Activated CD8-positive, alpha-beta memory T cell treated with anti-CD3 and anti-CD28 coated beads for 1 hour (primary cell): ENCODE results near the gene PTPRM.
"Not testable (repeated sequence)": the region's sequence is repeated elsewhere in the genome, so short reads cannot be mapped to it uniquely, and the experiment has no call there.

Source experiments
- DNase-seq, 2 donors: peaks; one replicate each; pipeline ENCODE4 v3.0.0-alpha.2; 2020; ENCODE audit warnings: low read depth in 1 of 2; ENCODE audit errors: extremely low read depth in 1 of 2

PTPRM gene

GRCh38 chr18:7721532-7721931 is 154.4 kb downstream of the PTPRM start:
- no peak for DNase-seq

DNA sequence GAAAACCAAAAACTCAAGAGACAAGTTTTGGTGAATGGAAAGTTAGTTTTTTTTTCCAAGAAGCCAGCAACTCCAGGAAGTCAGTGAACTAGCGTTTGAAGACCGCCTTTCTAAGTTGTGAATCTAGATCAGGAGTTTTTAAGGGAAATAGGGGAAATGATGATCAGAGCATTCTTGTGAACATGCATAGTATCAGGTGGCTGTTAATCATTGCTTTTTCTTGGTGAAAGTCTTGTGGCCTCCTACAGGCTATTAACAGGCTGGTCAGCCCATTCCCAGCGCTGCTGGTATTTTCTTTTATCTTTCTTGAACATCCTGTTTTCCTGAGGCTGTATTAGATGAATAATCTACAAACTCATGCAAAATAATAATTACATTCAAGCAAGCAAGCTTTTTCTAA is 155.8 kb downstream of the PTPRM start:
- DNase-seq = no peak

- DNase-seq = no peak
Measured at GRCh38 chr18:7723558-7723957, 156.4 kb downstream of the PTPRM start.

- no peak for DNase-seq
Measured at GRCh38 chr18:7725473-7725872, 158.4 kb downstream of the PTPRM start.

DNA sequence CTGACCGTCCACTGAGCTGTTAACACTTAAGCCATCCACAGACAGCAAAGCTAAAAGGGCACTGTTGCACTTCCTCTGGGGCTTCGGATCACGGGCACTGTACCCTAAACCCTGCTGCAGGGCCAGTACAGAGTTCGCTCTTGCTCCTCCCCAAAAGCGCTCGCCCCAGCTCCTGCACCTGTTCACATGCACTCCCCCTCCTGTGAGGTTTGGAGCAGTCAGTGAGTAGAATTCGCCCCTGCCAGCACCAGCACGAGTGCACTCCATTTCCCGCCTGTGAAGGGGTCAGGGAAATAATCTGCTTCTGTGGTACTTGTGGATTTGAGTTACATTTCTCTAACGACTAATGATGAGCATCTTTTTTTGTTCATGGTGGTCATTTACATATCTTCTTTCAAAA is 158.8 kb downstream of the PTPRM start:
- no peak for DNase-seq

- no peak for DNase-seq
Measured at GRCh38 chr18:7726522-7726921, 159.4 kb downstream of the PTPRM start.

GRCh38 chr18:7727361-7728076 is 160.4 kb downstream of the PTPRM start:
- no peak for DNase-seq

DNA sequence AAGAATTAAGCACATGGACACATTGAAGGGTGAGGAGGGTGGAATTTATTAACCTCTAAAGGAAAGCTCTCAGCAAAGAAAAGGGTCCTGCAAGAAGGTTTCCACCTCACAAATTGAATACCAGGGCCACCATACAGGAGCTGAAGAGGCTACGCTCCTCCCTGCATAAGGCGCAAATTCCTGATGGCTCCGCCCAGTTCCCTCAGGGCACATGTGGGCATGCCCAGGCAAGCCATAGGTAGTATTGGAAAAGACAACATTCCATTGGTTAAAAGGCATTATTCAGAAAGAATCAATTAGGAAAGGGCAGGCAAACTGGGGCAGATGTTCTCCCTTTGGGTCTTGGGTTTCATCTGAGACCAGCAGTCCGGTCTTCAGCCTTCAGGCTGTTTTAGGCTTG is 161.2 kb downstream of the PTPRM start:
- DNase-seq = no peak

DNA sequence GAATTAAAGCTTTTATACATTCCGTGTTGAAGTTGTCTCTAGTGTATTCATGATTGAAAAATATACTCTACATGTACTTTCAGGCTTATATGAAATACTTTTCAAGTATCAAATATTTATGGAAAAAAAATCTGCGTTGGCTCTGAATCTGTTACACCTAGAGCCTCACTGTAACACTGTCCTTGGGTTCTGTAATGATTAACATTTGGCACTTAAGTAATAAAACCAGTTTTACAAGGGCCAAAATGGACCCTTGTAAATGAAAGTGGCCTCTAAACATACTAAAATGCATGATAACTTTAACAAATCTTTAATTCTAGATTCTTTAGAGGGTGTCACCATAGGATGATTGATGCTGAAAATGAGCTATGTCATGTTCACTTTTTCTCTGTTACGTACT is 162.8 kb downstream of the PTPRM start:
- DNase-seq = no peak

- no peak for DNase-seq
Measured at GRCh38 chr18:7730682-7731081, 163.6 kb downstream of the PTPRM start.

DNA sequence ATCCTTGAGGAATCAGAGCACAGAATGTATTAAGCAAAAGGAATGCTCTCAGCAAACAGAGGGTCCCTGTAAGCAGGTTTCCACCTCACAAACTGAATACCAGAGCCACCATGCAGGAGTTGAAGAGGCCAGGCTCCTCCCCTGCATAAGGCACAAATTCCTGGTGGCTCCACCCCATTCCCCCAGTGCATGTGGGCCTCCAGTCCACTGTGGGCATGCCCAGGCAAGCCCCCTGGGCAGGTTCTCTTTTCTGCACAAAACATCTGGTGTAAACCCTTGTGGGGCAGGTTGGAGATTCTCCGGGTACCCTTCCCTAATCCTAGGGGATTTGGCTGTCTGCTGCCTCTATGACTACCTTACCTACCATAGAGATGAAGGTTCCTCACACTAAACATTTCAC is 166.5 kb downstream of the PTPRM start:
- no peak for DNase-seq

GRCh38 chr18:7735196-7735595 is 168.1 kb downstream of the PTPRM start:
- DNase-seq = no peak

GRCh38 chr18:7735626-7736175 is 168.6 kb downstream of the PTPRM start:
- no peak for DNase-seq

- not testable (repeated sequence) for DNase-seq
Measured at GRCh38 chr18:7736526-7736925, 169.4 kb downstream of the PTPRM start.

DNA sequence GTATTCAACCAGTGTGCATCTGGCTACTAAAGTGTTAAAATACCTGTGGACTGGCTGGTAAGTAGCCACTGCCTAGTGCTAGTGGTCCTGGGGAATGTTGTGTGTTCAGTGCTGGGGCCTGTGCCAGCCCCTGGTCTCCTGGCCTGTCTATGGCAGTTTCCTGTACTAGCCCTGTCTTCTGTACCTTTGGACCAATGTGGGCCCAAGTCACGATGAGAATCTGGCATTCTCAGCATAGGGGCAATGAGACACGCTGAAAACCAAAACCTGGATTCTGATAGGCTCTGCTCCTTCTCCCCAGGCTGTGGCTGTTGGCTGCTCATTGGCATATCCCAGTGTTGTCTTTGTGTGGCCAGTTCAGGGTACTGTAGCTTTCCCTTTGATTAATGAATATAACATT is 170.4 kb downstream of the PTPRM start:
- DNase-seq = no peak

DNA sequence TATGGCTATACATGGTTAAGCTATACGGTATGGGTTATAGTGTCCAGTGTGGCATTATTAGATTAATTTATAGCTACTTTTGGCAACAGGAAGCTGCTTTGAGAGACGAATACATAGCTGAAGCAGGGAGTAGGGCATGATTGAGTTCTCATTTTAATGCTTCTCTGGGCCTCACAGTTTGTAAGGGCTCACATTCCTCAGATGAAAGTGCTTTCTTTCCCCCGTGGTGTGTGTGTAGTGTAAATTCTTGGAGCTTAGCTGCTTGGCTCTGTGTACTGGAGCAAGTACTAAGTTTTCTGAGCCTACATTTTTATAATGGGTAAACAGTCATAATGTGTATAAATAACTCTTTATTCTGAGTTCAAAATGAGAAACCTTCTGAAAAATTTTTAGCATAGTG is 173.7 kb downstream of the PTPRM start:
- no peak for DNase-seq

GRCh38 chr18:7741640-7742039 is 174.5 kb downstream of the PTPRM start:
- DNase-seq = no peak

DNA sequence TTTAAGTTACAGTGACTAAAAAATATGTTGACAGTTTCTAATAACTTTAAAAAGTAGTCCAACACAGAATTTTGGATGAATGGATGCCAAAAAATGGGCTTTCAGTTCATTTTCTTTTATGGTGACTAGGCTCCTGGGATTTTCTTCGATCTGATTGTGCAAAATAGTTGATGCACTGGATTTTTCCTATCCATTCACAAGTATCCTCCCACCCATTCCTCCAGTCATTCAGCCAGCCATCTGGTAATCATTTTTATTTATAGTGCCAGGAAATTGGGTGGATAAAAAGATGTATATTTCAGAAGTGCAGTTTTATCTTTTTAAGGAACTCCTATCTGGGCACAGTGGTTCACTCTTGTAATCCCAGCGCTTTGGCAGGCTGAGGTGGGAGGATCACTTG is 175.1 kb downstream of the PTPRM start:
- DNase-seq = no peak

- DNase-seq = no peak
Measured at GRCh38 chr18:7743256-7743655, 176.1 kb downstream of the PTPRM start.

- no peak for DNase-seq
Measured at GRCh38 chr18:7746106-7746505, 179.0 kb downstream of the PTPRM start.

- no peak for DNase-seq
Measured at GRCh38 chr18:7748251-7749007, 181.3 kb downstream of the PTPRM start.

DNA sequence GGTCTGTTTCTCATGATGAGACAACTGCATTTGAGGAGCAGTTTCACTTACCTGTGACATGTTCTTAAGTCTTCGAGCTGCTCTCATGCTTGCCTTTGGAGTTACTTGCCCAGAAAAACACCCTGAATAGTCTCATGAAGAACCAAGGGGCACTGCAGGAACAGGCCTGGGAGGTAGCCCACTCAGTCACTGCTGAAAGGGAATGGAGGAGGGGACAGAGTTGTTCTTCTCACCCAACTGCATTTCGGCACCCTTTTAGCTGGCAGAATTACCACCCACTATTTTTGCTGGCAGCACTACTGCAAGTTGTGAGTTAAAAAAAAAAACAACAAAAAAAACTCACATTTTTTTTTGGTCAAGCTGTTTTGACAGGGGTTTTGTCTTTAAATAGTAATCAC is 181.9 kb downstream of the PTPRM start:
- no peak for DNase-seq
